ENCODE measurements around the gene ECE1. TPM values are rescaled to one million over a fixed set of nuclear protein-coding genes. Genes with fewer than 3 reads are reported as not detected.
A peak's percentile ranks its signal among the peaks of the same experiment; 100 is the strongest.

ECE1 gene
- total and polyA plus RNA-seq, 9 of the 15 experiments (the other 6 are each of a cell fraction or from before 2014, with no cell fraction given), result 0.56 to 34.8 (median 11.0) TPM

DNA sequence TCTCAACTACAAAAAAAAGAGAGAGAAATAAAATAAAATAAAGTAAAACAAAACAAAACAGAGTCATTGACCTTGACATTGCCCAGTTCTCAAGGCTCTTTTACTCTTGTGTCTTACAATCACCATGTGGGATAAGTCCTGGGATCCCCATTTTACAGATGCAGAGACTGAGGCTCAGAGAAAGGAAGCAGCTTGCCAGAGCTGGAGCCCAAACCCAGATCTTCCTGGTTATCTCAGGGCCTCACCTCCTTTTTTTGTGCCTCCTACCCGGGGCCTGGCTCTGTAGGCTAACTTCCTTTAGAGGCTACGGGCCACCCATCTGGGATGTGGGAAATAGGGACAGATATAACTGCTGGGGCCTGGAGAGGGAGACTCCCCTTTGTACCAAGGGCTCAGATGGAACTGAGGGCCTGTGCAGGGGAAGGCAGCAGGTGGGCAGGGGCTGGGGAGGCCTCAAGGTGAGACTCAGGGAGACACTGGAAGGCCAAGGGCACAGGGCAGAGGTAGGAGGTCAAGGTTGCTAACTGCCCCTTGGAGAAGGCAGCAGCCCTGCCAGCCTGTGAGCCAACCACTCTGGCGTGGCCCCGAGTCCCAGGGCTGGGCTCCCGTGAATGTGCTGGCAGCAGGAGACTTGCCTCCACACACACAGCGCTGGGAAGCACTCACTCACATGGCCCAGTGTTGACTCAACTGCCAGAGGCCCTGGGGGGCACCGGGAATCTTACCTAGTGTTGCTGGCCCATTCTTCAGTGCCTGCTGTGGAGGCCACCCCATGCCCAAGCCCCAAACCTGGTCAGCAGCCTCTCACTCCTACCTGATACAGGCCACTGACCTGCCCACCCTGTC is 6.5 kb upstream of the ECE1 start:
- no peaks in the 10 kb centered on the region for H3K9me1 ChIP-seq (ENCODE audit: control insufficient read depth, insufficient read depth, low read length)
- 53% methylated on average over 7 of the region's 7 CpGs for WGBS (ENCODE audit: insufficient coverage, low coverage, missing lambda C conversion rate)
- no peak overlapping the region for H3K4me3 ChIP-seq
- no peak for DNase-seq (ENCODE audit: extremely low read depth in 1 of 4, low spot score in 3 of 4)
- ChIA-PET POLR2A (interaction anchor here (0.6 to 1.2 kb wide), 2 partner anchors 12 to 16 kb away, joined by 3 read pairs; no protein-coding TSS in a partner anchor), CTCF (ENCODE audit: low intra/inter-chr PET ratio) (no interaction called here)
- ATAC-seq, result no peak
- no peak overlapping the region for H3K4me2 ChIP-seq (ENCODE audit: insufficient read depth, low read length)
- H3K27me3 ChIP-seq (ENCODE audit: control insufficient read depth in 2 of 2, insufficient read depth in 2 of 2, low read length in 2 of 2), result no peaks in the 10 kb centered on the region; a peak in 2 of 5 replicates
- no peak for FAIRE-seq
- no peaks in the 10 kb centered on the region for H3K9me3 ChIP-seq (replicated peaks; ENCODE audit: control insufficient read depth, insufficient read depth, low read depth, low read length)
- no peak overlapping the region for H2AFZ ChIP-seq (ENCODE audit: low read depth, low read length)
- in situ Hi-C loops (cut with MboI), result no loop called here
- H4K20me1 ChIP-seq (replicated peaks; ENCODE audit: control insufficient read depth, insufficient read depth, low read length), result peaks cover 56% of the 10 kb centered on the region
- BruUV-seq (replicated peaks), result no TSS peak
- intact Hi-C loops (cut with micrococcal nuclease), result no loop called here
- H3K27ac ChIP-seq (ENCODE audit: extremely low read depth, low read depth, low read length), result no peak overlapping the region
- peak overlapping the region in 1 of 2 experiments; percentile 69; a peak in 1 of 4 replicates for H3K9ac ChIP-seq (ENCODE audit: insufficient read depth in 1 of 2, low read depth in 2 of 2, low read length in 2 of 2)
- H3K4me1 ChIP-seq (replicated peaks in 1 of 2; ENCODE audit: control insufficient read depth in 2 of 2, insufficient read depth in 2 of 2, low read length in 2 of 2), result peaks cover 6 to 9% of the 10 kb centered on the region in 2 experiments; a peak in 3 of 5 replicates
- H3K36me3 ChIP-seq (ENCODE audit: control insufficient read depth, insufficient read depth, low read length), result no peaks in the 10 kb centered on the region
- no peaks in the 10 kb centered on the region for H3K79me2 ChIP-seq (ENCODE audit: control insufficient read depth, insufficient read depth, low read length)
- no peak for TF ChIP-seq ETS2 (tag; IDR thresholded peaks at IDR 0.05; ENCODE audit: borderline replicate concordance, poor library complexity, severe bottlenecking)
- TF ChIP-seq, protein P1, sequence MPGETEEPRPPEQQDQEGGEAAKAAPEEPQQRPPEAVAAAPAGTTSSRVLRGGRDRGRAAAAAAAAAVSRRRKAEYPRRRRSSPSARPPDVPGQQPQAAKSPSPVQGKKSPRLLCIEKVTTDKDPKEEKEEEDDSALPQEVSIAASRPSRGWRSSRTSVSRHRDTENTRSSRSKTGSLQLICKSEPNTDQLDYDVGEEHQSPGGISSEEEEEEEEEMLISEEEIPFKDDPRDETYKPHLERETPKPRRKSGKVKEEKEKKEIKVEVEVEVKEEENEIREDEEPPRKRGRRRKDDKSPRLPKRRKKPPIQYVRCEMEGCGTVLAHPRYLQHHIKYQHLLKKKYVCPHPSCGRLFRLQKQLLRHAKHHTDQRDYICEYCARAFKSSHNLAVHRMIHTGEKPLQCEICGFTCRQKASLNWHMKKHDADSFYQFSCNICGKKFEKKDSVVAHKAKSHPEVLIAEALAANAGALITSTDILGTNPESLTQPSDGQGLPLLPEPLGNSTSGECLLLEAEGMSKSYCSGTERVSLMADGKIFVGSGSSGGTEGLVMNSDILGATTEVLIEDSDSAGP (CRISPR knock-in tag; IDR thresholded peaks at IDR 0.05), result no peak
- no peak for TF ChIP-seq MAFG (tag; conservative IDR thresholded peaks at IDR 0.05)
- TF ChIP-seq, protein P2, sequence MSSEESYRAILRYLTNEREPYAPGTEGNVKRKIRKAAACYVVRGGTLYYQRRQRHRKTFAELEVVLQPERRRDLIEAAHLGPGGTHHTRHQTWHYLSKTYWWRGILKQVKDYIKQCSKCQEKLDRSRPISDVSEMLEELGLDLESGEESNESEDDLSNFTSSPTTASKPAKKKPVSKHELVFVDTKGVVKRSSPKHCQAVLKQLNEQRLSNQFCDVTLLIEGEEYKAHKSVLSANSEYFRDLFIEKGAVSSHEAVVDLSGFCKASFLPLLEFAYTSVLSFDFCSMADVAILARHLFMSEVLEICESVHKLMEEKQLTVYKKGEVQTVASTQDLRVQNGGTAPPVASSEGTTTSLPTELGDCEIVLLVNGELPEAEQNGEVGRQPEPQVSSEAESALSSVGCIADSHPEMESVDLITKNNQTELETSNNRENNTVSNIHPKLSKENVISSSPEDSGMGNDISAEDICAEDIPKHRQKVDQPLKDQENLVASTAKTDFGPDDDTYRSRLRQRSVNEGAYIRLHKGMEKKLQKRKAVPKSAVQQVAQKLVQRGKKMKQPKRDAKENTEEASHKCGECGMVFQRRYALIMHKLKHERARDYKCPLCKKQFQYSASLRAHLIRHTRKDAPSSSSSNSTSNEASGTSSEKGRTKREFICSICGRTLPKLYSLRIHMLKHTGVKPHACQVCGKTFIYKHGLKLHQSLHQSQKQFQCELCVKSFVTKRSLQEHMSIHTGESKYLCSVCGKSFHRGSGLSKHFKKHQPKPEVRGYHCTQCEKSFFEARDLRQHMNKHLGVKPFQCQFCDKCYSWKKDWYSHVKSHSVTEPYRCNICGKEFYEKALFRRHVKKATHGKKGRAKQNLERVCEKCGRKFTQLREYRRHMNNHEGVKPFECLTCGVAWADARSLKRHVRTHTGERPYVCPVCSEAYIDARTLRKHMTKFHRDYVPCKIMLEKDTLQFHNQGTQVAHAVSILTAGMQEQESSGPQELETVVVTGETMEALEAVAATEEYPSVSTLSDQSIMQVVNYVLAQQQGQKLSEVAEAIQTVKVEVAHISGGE (CRISPR knock-in tag; IDR thresholded peaks at IDR 0.05), result no peak
- TF ChIP-seq RBM14 (IDR thresholded peaks at IDR 0.05; ENCODE audit: borderline replicate concordance, insufficient read depth, low read depth, low read length), result no peak
- no peak for TF ChIP-seq ZNF184 (CRISPR knock-in tag; IDR thresholded peaks at IDR 0.05)
- no peak for TF ChIP-seq XRCC3 (IDR thresholded peaks at IDR 0.05)
- TF ChIP-seq ZNF444 (CRISPR knock-in tag; IDR thresholded peaks at IDR 0.05), result no peak
- no peak for TF ChIP-seq ZNF316 (IDR thresholded peaks at IDR 0.05)
- TF ChIP-seq NR2F6 (CRISPR knock-in tag; IDR thresholded peaks at IDR 0.05), result no peak
- TF ChIP-seq CBX1 (IDR thresholded peaks at IDR 0.05; ENCODE audit: low read depth), result 0 out of 2 replicates have a peak, but pooled peaks have one; percentile 40
- no peak for TF ChIP-seq SRSF9 (IDR thresholded peaks at IDR 0.05; ENCODE audit: borderline replicate concordance, low read depth, low read length)
- no peak for TF ChIP-seq ZNF174 (CRISPR knock-in tag; IDR thresholded peaks at IDR 0.05)
- no peak for TF ChIP-seq TFAM (CRISPR knock-in tag; conservative IDR thresholded peaks at IDR 0.05)
- peak; percentile 72; the same call in 1 of the 2 replicates for TF ChIP-seq BCOR (IDR thresholded peaks at IDR 0.05)
